ENCODE data around the gene BPIFA2.
A peak's percentile ranks its signal among the peaks of the same experiment; 100 is the strongest.

Gene BPIFA2

GRCh38 chr20:33203444-33203843 lies 35.5 kb downstream of the BPIFA2 start:
- DNase-seq (ENCODE audit: low spot score): no peak
- TF ChIP-seq, protein P1, sequence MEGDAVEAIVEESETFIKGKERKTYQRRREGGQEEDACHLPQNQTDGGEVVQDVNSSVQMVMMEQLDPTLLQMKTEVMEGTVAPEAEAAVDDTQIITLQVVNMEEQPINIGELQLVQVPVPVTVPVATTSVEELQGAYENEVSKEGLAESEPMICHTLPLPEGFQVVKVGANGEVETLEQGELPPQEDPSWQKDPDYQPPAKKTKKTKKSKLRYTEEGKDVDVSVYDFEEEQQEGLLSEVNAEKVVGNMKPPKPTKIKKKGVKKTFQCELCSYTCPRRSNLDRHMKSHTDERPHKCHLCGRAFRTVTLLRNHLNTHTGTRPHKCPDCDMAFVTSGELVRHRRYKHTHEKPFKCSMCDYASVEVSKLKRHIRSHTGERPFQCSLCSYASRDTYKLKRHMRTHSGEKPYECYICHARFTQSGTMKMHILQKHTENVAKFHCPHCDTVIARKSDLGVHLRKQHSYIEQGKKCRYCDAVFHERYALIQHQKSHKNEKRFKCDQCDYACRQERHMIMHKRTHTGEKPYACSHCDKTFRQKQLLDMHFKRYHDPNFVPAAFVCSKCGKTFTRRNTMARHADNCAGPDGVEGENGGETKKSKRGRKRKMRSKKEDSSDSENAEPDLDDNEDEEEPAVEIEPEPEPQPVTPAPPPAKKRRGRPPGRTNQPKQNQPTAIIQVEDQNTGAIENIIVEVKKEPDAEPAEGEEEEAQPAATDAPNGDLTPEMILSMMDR (IDR thresholded peaks at IDR 0.05; ENCODE audit: extremely low read depth, insufficient read depth, missing control alignments): no peak
- in situ Hi-C loops (cut with MboI; ENCODE audit: low pct_unique_long_range_greater_than_20kb, low sequenced_read_pairs, unreplicated experiment): no loop called here

- TF ChIP-seq, protein P1 (IDR thresholded peaks at IDR 0.05; ENCODE audit: extremely low read depth, insufficient read depth, missing control alignments): no peak
- in situ Hi-C loops (cut with MboI; ENCODE audit: low pct_unique_long_range_greater_than_20kb, low sequenced_read_pairs, unreplicated experiment): no loop called here
- peak; percentile 47 for DNase-seq (ENCODE audit: low spot score)
These were observed 41.8 kb downstream of the BPIFA2 start for GRCh38 chr20:33209789-33210188.

DNA sequence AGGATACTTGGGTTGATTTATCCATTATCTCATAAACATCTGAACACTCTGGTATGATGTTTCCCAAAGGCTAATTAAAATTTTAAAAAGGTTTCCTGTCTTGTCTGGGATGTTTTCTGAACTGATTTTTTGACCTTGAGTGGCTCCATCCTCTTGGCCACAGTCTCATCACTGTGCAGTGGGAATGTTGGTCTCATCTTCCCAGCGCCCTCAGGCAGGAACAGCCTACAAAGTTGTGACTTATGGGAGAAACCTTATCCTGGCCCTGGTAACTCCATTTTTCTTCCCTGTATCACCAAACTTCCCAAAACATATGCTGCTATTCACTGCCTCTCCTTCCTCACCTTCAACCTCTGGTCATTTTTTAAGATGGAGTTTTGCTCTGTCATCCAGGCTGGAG lies 42.4 kb downstream of the BPIFA2 start:
- no peak for DNase-seq (ENCODE audit: low spot score)
- in situ Hi-C loops (cut with MboI; ENCODE audit: low pct_unique_long_range_greater_than_20kb, low sequenced_read_pairs, unreplicated experiment): no loop called here
- TF ChIP-seq, protein P1 (IDR thresholded peaks at IDR 0.05; ENCODE audit: extremely low read depth, insufficient read depth, missing control alignments): no peak

DNA sequence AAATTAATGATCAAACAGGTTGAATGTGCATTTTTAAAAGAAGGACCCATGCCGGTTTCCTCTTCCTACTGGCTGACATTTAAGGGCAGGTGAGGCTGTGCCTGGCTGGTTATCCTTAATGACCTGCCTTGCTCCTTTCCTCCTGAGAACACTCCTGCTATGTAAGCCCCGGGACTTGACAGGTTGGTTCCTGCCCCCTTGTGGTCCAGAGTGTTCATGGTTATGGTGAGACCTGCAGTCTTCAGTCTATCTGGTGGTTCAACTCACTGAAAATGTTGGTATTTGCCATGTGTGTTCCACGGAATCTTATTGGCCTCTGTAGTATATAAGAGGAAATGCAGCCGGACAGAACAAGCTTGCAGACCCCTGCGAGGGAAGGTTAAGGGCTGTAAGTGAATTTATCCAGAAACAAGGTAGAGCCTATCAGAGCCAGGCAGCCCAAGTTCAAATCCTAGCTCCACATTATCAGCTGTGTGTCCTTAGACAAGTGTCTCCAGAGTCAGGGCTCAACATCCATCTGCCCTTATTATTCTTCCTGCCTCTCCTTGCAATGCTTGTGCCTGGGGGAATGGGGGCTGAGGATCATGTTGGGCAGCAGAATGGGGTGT lies 44.0 kb downstream of the BPIFA2 start:
- DNase-seq (ENCODE audit: low spot score): peak; percentile 58
- TF ChIP-seq, protein P1 (IDR thresholded peaks at IDR 0.05; ENCODE audit: extremely low read depth, insufficient read depth, missing control alignments): peak; percentile 66
- in situ Hi-C loops (cut with MboI; ENCODE audit: low pct_unique_long_range_greater_than_20kb, low sequenced_read_pairs, unreplicated experiment): no loop called here

- no peak for DNase-seq (ENCODE audit: low spot score)
- in situ Hi-C loops (cut with MboI; ENCODE audit: low pct_unique_long_range_greater_than_20kb, low sequenced_read_pairs, unreplicated experiment): no loop called here
- TF ChIP-seq, protein P1 (IDR thresholded peaks at IDR 0.05; ENCODE audit: extremely low read depth, insufficient read depth, missing control alignments): no peak
These were observed 49.1 kb downstream of the BPIFA2 start, which contains the start of gene BPIFA3 for GRCh38 chr20:33217052-33217451. BPIFA3 (plus strand) TSS chr20:33217352; CDS start chr20:33217537, 185 bp downstream.

DNA sequence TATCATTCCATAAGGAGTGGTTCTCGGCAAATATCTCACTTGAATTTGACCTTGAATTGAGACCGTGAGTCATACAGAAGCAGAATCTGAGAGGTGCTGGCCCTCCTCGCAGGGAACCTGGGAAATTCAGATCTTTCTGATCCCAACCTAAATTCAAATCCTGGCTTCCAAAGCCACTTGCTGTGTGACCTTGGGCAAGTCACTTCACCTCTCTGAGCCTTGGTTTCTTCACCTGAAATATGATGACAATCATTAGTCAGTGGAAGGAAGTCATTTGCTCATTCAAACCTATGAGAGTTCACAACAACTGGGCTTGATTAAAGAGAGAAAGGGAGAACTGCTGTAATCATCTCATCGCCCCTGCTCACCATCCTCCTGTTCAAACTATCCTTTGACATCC lies 56.4 kb downstream of the BPIFA2 start:
- DNase-seq (ENCODE audit: low spot score): no peak
- in situ Hi-C loops (cut with MboI; ENCODE audit: low pct_unique_long_range_greater_than_20kb, low sequenced_read_pairs, unreplicated experiment): no loop called here
- TF ChIP-seq, protein P1 (IDR thresholded peaks at IDR 0.05; ENCODE audit: extremely low read depth, insufficient read depth, missing control alignments): no peak

All from GM13977 (cell line).